KBM-7 (cell line): ENCODE data around the gene UMODL1.

Source experiments
- DNase-seq: peaks from one replicate; pipeline ENCODE4 v3.0.0-alpha.2; 2015
- in situ Hi-C: fragments of 300-500 bp; cut with MboI; formaldehyde crosslinking; loops from 2 replicates; pipeline ENCODE4 v1.14.3; 2020; ENCODE audit warnings: low sequenced_read_pairs, low pct_unique_long_range_greater_than_20kb, mixed read lengths

Gene UMODL1, protein sequence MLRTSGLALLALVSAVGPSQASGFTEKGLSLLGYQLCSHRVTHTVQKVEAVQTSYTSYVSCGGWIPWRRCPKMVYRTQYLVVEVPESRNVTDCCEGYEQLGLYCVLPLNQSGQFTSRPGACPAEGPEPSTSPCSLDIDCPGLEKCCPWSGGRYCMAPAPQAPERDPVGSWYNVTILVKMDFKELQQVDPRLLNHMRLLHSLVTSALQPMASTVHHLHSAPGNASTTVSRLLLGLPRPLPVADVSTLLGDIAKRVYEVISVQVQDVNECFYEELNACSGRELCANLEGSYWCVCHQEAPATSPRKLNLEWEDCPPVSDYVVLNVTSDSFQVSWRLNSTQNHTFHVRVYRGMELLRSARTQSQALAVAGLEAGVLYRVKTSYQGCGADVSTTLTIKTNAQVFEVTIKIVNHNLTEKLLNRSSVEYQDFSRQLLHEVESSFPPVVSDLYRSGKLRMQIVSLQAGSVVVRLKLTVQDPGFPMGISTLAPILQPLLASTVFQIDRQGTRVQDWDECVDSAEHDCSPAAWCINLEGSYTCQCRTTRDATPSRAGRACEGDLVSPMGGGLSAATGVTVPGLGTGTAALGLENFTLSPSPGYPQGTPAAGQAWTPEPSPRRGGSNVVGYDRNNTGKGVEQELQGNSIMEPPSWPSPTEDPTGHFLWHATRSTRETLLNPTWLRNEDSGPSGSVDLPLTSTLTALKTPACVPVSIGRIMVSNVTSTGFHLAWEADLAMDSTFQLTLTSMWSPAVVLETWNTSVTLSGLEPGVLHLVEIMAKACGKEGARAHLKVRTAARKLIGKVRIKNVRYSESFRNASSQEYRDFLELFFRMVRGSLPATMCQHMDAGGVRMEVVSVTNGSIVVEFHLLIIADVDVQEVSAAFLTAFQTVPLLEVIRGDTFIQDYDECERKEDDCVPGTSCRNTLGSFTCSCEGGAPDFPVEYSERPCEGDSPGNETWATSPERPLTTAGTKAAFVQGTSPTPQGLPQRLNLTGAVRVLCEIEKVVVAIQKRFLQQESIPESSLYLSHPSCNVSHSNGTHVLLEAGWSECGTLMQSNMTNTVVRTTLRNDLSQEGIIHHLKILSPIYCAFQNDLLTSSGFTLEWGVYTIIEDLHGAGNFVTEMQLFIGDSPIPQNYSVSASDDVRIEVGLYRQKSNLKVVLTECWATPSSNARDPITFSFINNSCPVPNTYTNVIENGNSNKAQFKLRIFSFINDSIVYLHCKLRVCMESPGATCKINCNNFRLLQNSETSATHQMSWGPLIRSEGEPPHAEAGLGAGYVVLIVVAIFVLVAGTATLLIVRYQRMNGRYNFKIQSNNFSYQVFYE

GRCh38 chr21:42071146-42071737 is at the start of gene UMODL1:
UMODL1 (plus strand) TSS chr21:42071317; CDS start chr21:42071317, 0 bp downstream.
- in situ Hi-C loops, result no loop called here
- no peak for DNase-seq

GRCh38 chr21:42021371-42022090 is 49.6 kb upstream of the UMODL1 start:
- DNase-seq, result no peak
- in situ Hi-C loops, result no loop called here

DNA sequence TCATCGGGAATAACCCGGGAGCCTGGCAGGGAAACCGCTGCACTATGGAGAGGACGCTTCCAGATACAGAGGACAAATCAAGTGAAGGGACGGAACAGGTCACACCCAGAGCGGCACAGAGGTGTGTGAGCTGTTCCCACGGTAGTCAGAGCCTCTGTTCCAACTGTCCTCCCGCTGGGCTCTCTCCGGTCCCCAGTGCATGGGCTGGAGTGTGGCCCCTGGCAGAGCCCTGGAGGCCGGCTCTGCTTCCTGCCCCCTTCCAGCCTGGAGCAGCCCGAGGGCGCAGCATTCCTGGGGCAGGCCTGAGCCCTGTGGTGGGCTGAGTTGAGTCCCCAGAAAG is 49.1 kb upstream of the UMODL1 start:
- DNase-seq, result no peak
- in situ Hi-C loops, result no loop called here

- in situ Hi-C loops, result no loop called here
- no peak for DNase-seq
Measured at GRCh38 chr21:42022906-42023305, 48.2 kb upstream of the UMODL1 start.

DNA sequence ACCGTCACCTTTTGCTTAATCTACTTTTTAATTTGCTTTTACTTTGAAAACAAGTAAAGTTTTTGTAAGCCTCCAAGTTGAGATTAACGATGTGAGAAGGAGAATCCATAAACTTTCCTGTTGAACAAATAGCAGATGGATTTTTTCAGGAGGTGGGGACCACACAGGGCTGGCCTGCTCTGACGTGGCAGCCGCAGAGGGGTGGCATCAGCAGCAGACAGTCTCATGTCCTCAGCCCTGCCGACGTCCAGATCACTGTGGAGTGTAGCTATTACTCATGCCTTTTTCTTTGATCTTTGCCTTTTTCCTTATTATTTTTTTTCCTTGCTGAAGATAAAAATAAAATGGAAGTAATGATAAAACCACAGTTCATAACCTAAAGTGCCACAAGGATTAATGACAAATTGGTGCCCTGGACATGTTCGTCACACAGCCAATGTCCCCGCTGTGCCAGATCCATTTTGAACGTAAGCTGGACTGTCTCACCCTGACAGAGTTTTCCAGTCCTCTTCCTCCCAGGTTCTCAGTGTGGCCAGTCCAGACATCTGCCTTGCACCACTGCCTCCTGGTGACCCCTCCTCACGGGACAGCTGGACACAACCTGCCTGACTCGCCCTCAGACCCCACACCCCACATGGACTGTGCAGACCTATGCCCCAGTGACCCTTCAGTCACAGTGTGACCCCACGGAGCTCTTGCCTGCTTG is 45.6 kb upstream of the UMODL1 start:
- no peak for DNase-seq

GRCh38 chr21:42026082-42026435 is 45.1 kb upstream of the UMODL1 start:
- DNase-seq, result no peak
- in situ Hi-C loops, result no loop called here

More for the DNA sequence above, 45.6 kb upstream of the UMODL1 start:
- in situ Hi-C loops, result no loop called here

- no peak for DNase-seq
- in situ Hi-C loops, result no loop called here
Measured at GRCh38 chr21:42027085-42027821, 43.9 kb upstream of the UMODL1 start.

DNA sequence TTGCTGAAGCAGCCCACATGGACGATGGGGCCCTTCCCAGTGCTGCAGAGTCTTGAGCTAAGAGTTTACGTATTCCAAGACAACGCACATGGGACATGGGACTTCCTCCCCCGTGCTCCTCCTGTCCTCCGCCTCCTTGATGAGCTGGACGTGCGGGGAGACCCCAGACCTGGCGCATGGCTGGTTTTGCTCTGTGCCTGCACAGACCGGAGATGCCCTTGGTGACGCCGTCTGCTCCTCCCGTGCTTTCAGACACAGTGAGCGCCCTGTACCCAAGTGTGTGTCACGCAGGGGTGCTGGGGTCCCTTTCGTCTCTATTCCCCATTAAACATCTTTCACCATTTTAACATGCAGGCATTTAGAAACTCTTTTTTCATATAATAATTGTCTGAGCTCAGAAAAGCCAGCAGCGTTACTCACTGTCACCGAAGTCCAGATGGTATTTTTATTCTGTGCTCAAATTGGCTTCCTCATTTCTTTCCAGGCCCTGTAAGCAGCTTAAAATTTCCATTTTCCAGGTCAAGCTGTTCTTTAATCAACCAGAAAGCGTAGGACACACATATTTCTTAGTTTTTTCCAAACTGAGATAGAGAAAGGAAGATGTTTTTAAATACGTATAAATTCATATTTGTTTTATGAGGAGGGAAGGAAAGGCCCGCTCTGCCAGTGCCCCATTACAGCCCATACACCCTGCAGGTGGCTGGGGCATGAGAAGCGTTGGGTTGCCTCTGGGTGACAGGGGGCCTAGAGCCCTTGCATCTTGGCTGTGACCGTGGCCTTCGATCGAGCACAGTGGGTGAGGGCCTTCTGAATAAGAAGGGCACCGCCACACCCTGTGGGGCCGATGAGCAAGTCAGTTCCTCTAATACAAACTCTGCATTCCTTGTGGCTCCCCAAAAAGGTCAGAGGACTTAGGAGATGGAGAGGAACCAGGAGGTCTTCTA is 43.0 kb upstream of the UMODL1 start:
- in situ Hi-C loops, result no loop called here
- DNase-seq, result peak; percentile 30

GRCh38 chr21:42028766-42029425 is 42.2 kb upstream of the UMODL1 start:
- no peak for DNase-seq
- in situ Hi-C loops, result no loop called here

DNA sequence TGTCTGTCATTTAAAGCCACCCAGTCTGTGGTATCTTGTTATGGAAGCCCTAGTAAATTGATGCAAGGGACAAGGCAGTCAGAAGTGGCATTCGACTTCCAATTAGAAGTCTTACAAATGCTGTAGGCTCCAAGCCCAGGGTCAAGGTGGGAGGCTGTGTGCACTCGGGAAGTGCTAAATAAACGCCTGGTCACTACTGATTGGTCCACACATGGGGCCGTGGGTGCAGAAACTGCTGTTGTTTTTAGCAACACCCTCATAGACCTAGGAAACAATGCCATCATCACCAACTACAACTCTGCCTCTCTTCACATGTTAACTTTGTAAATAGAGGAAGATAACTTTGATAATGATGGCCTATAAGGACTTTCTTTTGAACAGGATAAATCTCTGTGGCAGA is 40.8 kb upstream of the UMODL1 start:
- no peak for DNase-seq
- in situ Hi-C loops, result no loop called here

GRCh38 chr21:42031241-42031640 is 39.9 kb upstream of the UMODL1 start:
- in situ Hi-C loops, result no loop called here

DNA sequence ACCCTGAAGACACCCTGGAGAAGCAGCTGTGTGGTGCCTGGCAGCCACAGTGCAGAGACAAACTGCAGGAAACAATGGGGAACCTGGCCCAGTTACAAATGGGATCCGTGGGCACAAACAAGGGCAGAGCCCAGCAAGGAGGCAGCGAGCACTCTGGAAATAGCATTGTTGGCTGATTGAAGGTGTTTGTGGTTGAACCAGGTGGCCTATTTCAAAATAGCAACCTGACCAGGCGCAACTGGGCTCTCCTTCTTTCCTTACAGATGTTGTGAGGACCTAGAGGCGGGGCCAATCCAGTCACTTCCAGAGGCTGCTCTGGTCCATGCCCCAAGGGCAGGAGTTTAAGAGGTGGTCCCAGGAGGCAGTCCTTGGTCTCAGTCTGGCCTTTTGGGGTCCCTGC is 39.3 kb upstream of the UMODL1 start:
- in situ Hi-C loops, result no loop called here
- no peak for DNase-seq

More at GRCh38 chr21:42031241-42031640, 39.9 kb upstream of the UMODL1 start:
- DNase-seq, result no peak

GRCh38 chr21:42032266-42032665 is 38.9 kb upstream of the UMODL1 start:
- in situ Hi-C loops, result no loop called here

DNA sequence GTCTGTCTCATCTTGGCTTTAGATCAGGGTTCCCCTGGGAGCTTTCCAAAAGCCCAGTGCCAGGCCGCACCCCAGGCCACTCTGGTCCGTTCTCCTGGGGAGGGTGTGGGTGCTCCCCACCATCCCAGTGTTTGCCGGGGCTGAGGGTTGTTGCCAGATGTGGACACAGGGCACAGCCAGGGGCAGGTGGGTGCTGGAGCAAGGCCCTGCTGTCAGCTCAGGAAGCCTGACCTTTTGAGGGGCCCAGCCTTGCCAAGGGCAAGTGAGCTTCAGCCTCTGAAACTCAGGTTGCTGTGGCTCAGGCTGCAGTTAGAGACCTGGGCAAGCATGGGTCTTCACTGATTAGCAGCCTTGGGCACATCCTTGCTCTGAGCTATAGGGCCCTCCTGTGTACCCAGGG is 38.1 kb upstream of the UMODL1 start:
- in situ Hi-C loops, result no loop called here
- no peak for DNase-seq

More at GRCh38 chr21:42032266-42032665, 38.9 kb upstream of the UMODL1 start:
- no peak for DNase-seq

- no peak for DNase-seq
- in situ Hi-C loops, result no loop called here
Measured at GRCh38 chr21:42036313-42036712, 34.8 kb upstream of the UMODL1 start.

GRCh38 chr21:42037516-42037915 is 33.6 kb upstream of the UMODL1 start:
- in situ Hi-C loops, result no loop called here
- no peak for DNase-seq
